B cell (primary cell): ENCODE data around the gene NKX2-3. TPM values are rescaled to one million over a fixed set of nuclear protein-coding genes. Genes with fewer than 3 reads are reported as not detected.

Source experiments
- ATAC-seq: fragments of 200-7000 bp; cut with Tn5 transposase; one replicate; pipeline ENCODE4 v1.10.0; 2021; ENCODE audit warnings: low read depth, mild to moderate bottlenecking, moderate number of reproducible peaks, moderate library complexity
- CTCF ChIA-PET: fragments of 350-600 bp; sonication (Branson Sonifier 250); formaldehyde crosslinking; loops from one replicate; lab custom pipeline; 2021; ENCODE audit warnings: antibody characterized with exemption, inconsistent platforms; lab: Charles Lee
- POLR2A ChIA-PET: fragments of 350-600 bp; sonication (Branson Sonifier 250); formaldehyde crosslinking; loops from one replicate; lab custom pipeline; 2021; ENCODE audit warnings: antibody characterized with exemption; lab: Charles Lee
- DNase-seq: peaks from one replicate; pipeline ENCODE4 v3.0.0; 2013
- H2AFZ ChIP-seq: 2 replicates; pipeline ENCODE4 v1.6.1; 2012; ENCODE audit warnings: mild to moderate bottlenecking, low read depth, low read length; ENCODE audit not compliant: insufficient read depth, poor library complexity, severe bottlenecking
- H3K27ac ChIP-seq, 2 donors: 1 replicate in 1 of 2; 2 replicates in 1 of 2; pipeline ENCODE4 v1.5.1; 2012 to 2013; ENCODE audit warnings: low read length in 2 of 2, mild to moderate bottlenecking in 2 of 2, moderate library complexity in 1 of 2
- H3K27me3 ChIP-seq, 4 experiments: fragments of 200-600 bp in 1 of 4; sonication (generic) in 1 of 4; replicated peaks in 1 of 4; 1 replicate in 2 of 4; 2 replicates in 2 of 4; pipeline versions ENCODE4 v1.6.1 to v1.7.0; 2013 to 2016; ENCODE audit warnings: low read length in 3 of 4, mild to moderate bottlenecking in 2 of 4, mixed read lengths in 1 of 4, moderate library complexity in 1 of 4; ENCODE audit not compliant: insufficient read depth in 4 of 4, control insufficient read depth in 3 of 4; ENCODE audit errors: control extremely low read depth in 1 of 4
- H3K36me3 ChIP-seq, 2 experiments: replicated peaks in 1 of 2; 1 replicate in 1 of 2; 2 replicates in 1 of 2; pipeline versions ENCODE4 v1.6.1 to v1.7.1; 2013; ENCODE audit warnings: low read length in 1 of 2; ENCODE audit not compliant: insufficient read depth in 2 of 2, control insufficient read depth in 1 of 2; ENCODE audit errors: control extremely low read depth in 1 of 2, extremely low read depth in 1 of 2
- H3K4me1 ChIP-seq, 2 donors: fragments of 200-600 bp in 1 of 2; sonication (generic) in 1 of 2; 1 replicate in 1 of 2; 2 replicates in 1 of 2; pipeline versions ENCODE4 v1.5.1 to v1.6.1; 2013 to 2017; ENCODE audit warnings: low read length in 2 of 2; ENCODE audit not compliant: control insufficient read depth in 2 of 2, insufficient read depth in 2 of 2
- H3K4me2 ChIP-seq: replicated peaks from 2 replicates; pipeline ENCODE3; 2012; ENCODE audit warnings: mild to moderate bottlenecking, low read depth, low read length; ENCODE audit not compliant: poor library complexity, severe bottlenecking
- H3K4me3 ChIP-seq, 5 experiments: fragments of 200-600 bp in 1 of 5; sonication (generic) in 1 of 5; 1 replicate in 3 of 5; 2 replicates in 2 of 5; pipeline versions ENCODE4 v1.5.1 to v1.7.0; 2011 to 2016; ENCODE audit warnings: low read length in 4 of 5, mild to moderate bottlenecking in 4 of 5, low read depth in 2 of 5, control low read depth in 1 of 5, moderate library complexity in 1 of 5; ENCODE audit not compliant: insufficient read depth in 1 of 5; ENCODE audit errors: control extremely low read depth in 1 of 5, extremely low read depth in 1 of 5
- H3K79me2 ChIP-seq: fragments of 200-600 bp; sonication (generic); one replicate; pipeline ENCODE4 v1.6.0; 2016; ENCODE audit warnings: low read length; ENCODE audit not compliant: control insufficient read depth, insufficient read depth
- H3K9ac ChIP-seq: fragments of 200-600 bp; sonication (generic); 2 replicates; pipeline ENCODE4 v1.6.1; 2017; ENCODE audit warnings: mild to moderate bottlenecking, low read length, moderate library complexity
- H3K9me3 ChIP-seq, 3 donors: one replicate each; pipeline versions ENCODE4 v1.6.1 to v1.7.1; 2013; ENCODE audit warnings: low read length in 2 of 3; ENCODE audit not compliant: control insufficient read depth in 2 of 3, insufficient read depth in 1 of 3; ENCODE audit errors: control extremely low read depth in 1 of 3
- H4K20me1 ChIP-seq: 2 replicates; pipeline ENCODE4 v1.6.0; 2012; ENCODE audit warnings: mild to moderate bottlenecking, low read length; ENCODE audit not compliant: insufficient read depth, control insufficient read depth, poor library complexity, severe bottlenecking
- H3K27ac Mint-ChIP-seq: one replicate; pipeline ENCODE4 v1.8.0; 2021; ENCODE audit warnings: mixed read lengths
- H3K27me3 Mint-ChIP-seq: one replicate; pipeline ENCODE4 v1.8.0; 2021; ENCODE audit warnings: mixed read lengths
- H3K4me1 Mint-ChIP-seq: one replicate; pipeline ENCODE4 v1.8.0; 2021; ENCODE audit warnings: mixed read lengths
- H3K4me3 Mint-ChIP-seq: one replicate; pipeline ENCODE4 v1.8.0; 2021; ENCODE audit warnings: mixed read lengths
- H3K9me3 Mint-ChIP-seq: one replicate; pipeline ENCODE4 v1.8.0; 2022; ENCODE audit warnings: mixed read lengths; ENCODE audit not compliant: insufficient read depth
- CTCF ChIP-seq: fragments of 200-600 bp; IDR thresholded peaks from one replicate; pipeline ENCODE4 v1.8.0; 2022; ENCODE audit warnings: antibody characterized with exemption, mild to moderate bottlenecking
- EZH2 ChIP-seq: IDR thresholded peaks from 2 replicates; pipeline ENCODE4 v1.6.1; 2012; ENCODE audit warnings: borderline replicate concordance, low read depth, mild to moderate bottlenecking, moderate library complexity, low read length; ENCODE audit not compliant: insufficient read depth, poor library complexity, severe bottlenecking
- WGBS: methylation state at CpG from one replicate; pipeline ENCODE4 v1.1.5; 2013; ENCODE audit warnings: missing lambda C conversion rate; ENCODE audit not compliant: insufficient coverage; 5-methylcytosine and 5-hydroxymethylcytosine counted together
- intact Hi-C: fragments of 100-400 bp; cut with micrococcal nuclease; formaldehyde crosslinking; loops from one replicate; pipeline ENCODE4 v1.10.0; 2022
- polyA plus RNA-seq: library from polyadenylated mRNA; depleted of rRNA; stranded (reverse); fragments of >200 nt; gene quantifications from 2 replicates; pipeline ENCODE4 v1.2.3, GENCODE V29; 2012
- total RNA-seq, 2 donors: library from RNA; stranded (reverse); fragments of 120-200 nt in 1 of 2; gene quantifications; 1 replicate in 1 of 2; 2 replicates in 1 of 2; pipeline versions ENCODE4 v1.2.3 to v1.2.4, GENCODE V29; 2013 to 2022

The NKX2-3 gene
- total and polyA plus RNA-seq, 2 donors (not counting 1 experiment from before 2014, with no cell fraction given) = not detected

- Mint-ChIP-seq H3K4me1 (peaks cover 4% of the 10 kb centered on the region), H3K27me3 (no peaks in the 10 kb centered on the region), H3K27ac (no peak overlapping the region), H3K9me3 (no peaks in the 10 kb centered on the region), H3K4me3 (no peak overlapping the region)
- Histone ChIP-seq H3K36me3 (no peaks in the 10 kb centered on the region), H4K20me1 (no peaks in the 10 kb centered on the region), H2AFZ (no peak overlapping the region), H3K4me1 (no peaks in the 10 kb centered on the region), H3K4me3 (no peak overlapping the region), H3K4me2 (no peak overlapping the region), H3K27ac (no peak overlapping the region), H3K9ac (no peak overlapping the region), H3K27me3 (peaks cover 0 to 2% (median 0%) of the 10 kb centered on the region in 4 experiments), H3K79me2 (no peaks in the 10 kb centered on the region), H3K9me3 (no peaks in the 10 kb centered on the region)
- intact Hi-C loops = no loop called here
- ATAC-seq = no peak
- POLR2A ChIA-PET = no interaction called here
- CTCF ChIA-PET = interaction anchor here (1.0 kb wide), 1 partner anchor 19 kb away, joined by 4 read pairs; no protein-coding TSS in a partner anchor
- no CpG with 5 or more reads among the region's 1 CpG for WGBS
- DNase-seq = no peak
- TF ChIP-seq EZH2 = no peak
- TF ChIP-seq CTCF = no peak
Measured at GRCh38 chr10:99579971-99580370, 47.2 kb downstream of the NKX2-3 start.

- H3K4me2 ChIP-seq = no peak overlapping the region
- H3K9ac ChIP-seq = no peak overlapping the region
- peaks cover 0 to 2% (median 0%) of the 10 kb centered on the region in 4 experiments for H3K27me3 ChIP-seq
- Mint-ChIP-seq H3K4me1 (no peaks in the 10 kb centered on the region), H3K9me3 (no peaks in the 10 kb centered on the region), H3K4me3 (no peak overlapping the region), H3K27ac (no peak overlapping the region), H3K27me3 (peaks cover 3% of the 10 kb centered on the region)
- no peaks in the 10 kb centered on the region for H3K79me2 ChIP-seq
- no peaks in the 10 kb centered on the region for H3K9me3 ChIP-seq
- WGBS = 94% methylated on average over 3 of the region's 6 CpGs
- no peak overlapping the region for H3K27ac ChIP-seq
- H4K20me1 ChIP-seq = no peaks in the 10 kb centered on the region
- no peaks in the 10 kb centered on the region for H3K36me3 ChIP-seq
- ChIA-PET CTCF (interaction anchor here (0.6 kb wide), 1 partner anchor 27 kb away, joined by 5 read pairs; no protein-coding TSS in a partner anchor), POLR2A (no interaction called here)
- DNase-seq (no peak), ATAC-seq (no peak)
- intact Hi-C loops = no loop called here
- H2AFZ ChIP-seq = no peak overlapping the region
- no peak for TF ChIP-seq EZH2
- H3K4me3 ChIP-seq = no peak overlapping the region
- H3K4me1 ChIP-seq = no peaks in the 10 kb centered on the region
Measured at GRCh38 chr10:99582255-99582770, 49.6 kb downstream of the NKX2-3 start.
